H1 (cell line): ENCODE measurements around the gene SLC25A17. TPM values are rescaled to one million over a fixed set of nuclear protein-coding genes. Genes with fewer than 3 reads are reported as not detected.

ENCODE experiments used
- EP300 ChIP-seq, 2 experiments: IDR thresholded peaks; 1 replicate in 1 of 2; 2 replicates in 1 of 2; pipeline ENCODE4 v1.6.1; 2011 to 2012; ENCODE audit warnings: low read depth in 2 of 2, low read length in 2 of 2, mild to moderate bottlenecking in 2 of 2, borderline replicate concordance in 1 of 2, inconsistent platforms in 1 of 2, moderate library complexity in 1 of 2
- POLR2A ChIP-seq, 2 experiments: IDR thresholded peaks; 1 replicate in 1 of 2; 2 replicates in 1 of 2; pipeline ENCODE4 v1.6.1; 2011; ENCODE audit warnings: low read depth in 2 of 2, low read length in 2 of 2, mild to moderate bottlenecking in 2 of 2; ENCODE audit errors: control extremely low read depth in 1 of 2
- POU5F1 ChIP-seq: IDR thresholded peaks from 2 replicates; pipeline ENCODE4 v1.6.1; 2011; ENCODE audit warnings: low read depth, mild to moderate bottlenecking, low read length, moderate library complexity
- polyA plus RNA-seq, 7 experiments: library from polyadenylated mRNA; depleted of rRNA in 3 of 7; stranded (reverse) in 5 of 7; unstranded in 2 of 7; fragments of >200 nt in 5 of 7; fragments of 200-250 nt in 2 of 7; gene quantifications; 1 replicate in 5 of 7; 2 replicates in 1 of 7; 4 replicates in 1 of 7; pipeline versions ENCODE4 v1.2.1 to v1.2.3, GENCODE V29; 2011 to 2013; ENCODE audit warnings: missing spikeins in 2 of 7, mixed read lengths in 2 of 7
- total RNA-seq: library from RNA; stranded (reverse); fragmentation: NEBNext Ultra II Directional; extraction: Animal tissue kit (Norgen Biotek cat#: 25700); gene quantifications from 2 replicates; pipeline ENCODE4 v1.2.1, GENCODE V29; 2021
- TF ChIP-seq, protein P1 (sequence below): IDR thresholded peaks from 2 replicates; pipeline ENCODE4 v1.6.1; 2012; ENCODE audit warnings: inconsistent platforms

The SLC25A17 gene
- total and polyA plus RNA-seq, 2 of the 8 experiments (the other 6 are each of a cell fraction or from before 2014, with no cell fraction given): 17.9 to 40.4 TPM

DNA sequence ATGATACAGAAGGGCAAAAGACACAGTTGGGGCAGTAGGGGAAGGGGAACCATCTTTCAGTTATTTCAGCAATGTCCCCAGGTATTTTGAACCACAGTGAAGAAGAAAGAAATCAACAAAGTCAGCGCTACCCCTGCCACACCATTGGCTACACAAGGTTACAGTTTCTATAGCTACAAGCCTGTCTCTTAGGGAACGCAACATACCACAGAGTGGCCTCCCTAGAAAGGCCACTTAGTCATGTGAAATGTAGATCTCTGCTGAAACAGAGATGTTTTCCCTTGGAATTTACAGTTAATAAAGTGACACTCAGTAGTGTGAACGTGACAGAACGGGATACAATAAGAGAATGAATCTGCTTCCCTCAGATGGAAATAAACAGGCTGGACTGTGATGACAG lies 85.2 kb downstream of the SLC25A17 start (continued):
- no peak for TF ChIP-seq POLR2A (IDR thresholded peaks at IDR 0.05; ENCODE audit: control extremely low read depth in 1 of 2, low read depth in 2 of 2, low read length in 2 of 2)
- TF ChIP-seq EP300 (IDR thresholded peaks at IDR 0.05; ENCODE audit: borderline replicate concordance in 1 of 2, low read depth in 2 of 2, low read length in 2 of 2): no peak
- TF ChIP-seq POU5F1: no peak
- TF ChIP-seq, protein P1, sequence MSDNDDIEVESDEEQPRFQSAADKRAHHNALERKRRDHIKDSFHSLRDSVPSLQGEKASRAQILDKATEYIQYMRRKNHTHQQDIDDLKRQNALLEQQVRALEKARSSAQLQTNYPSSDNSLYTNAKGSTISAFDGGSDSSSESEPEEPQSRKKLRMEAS: no peak
